ENCODE data around the gene PPP1R14B. TPM values are rescaled to one million over a fixed set of nuclear protein-coding genes. Genes with fewer than 3 reads are reported as not detected.

Gene PPP1R14B
- total and polyA plus RNA-seq, 2 of the 13 experiments (the other 11 are each of a cell fraction or from before 2014, with no cell fraction given) = 110 to 148 TPM

DNA sequence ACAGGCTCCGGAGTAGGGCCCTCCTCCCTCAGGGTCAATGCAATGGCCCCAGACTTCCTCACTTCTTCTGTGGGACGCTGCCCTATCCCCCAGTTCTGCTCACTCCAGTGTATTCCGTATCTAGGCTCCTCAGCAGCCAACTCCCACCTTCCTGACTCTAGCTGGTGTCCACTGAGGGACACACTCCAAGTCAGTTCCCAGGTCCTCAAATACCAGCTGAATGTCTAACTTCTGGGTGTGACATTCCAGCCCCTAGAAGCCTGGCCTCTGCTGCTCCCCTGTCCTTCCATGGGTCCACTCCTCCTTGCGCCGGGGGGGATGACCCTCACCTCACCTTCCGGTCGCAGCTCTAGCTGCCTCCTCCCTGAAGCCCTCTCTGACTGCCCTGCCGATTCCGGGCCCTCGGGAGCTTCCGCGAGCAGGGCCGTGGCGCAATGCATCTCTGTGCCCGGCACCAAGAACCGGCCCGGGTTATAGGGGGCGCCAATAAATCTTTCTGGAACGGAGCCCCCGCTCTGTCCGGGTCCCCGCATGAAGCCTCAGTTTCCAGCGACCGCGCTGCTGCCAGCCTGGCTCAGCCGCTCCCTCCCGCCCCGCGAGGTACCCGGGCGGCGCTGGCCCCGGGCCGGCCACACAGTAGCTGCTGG lies 22.3 kb upstream of the PPP1R14B start (continued):
- TF ChIP-seq ZNF792 (CRISPR knock-in tag; IDR thresholded peaks at IDR 0.05) (0 out of 2 replicates have a peak, but pooled peaks have one; percentile 9), DR1 (CRISPR knock-in tag; IDR thresholded peaks at IDR 0.05) (0 out of 2 replicates have a peak, but pooled peaks have one; percentile 5), ZBTB42 (CRISPR knock-in tag; IDR thresholded peaks at IDR 0.05) (no peak; the same call in 1 of the 2 replicates), XRCC5 (optimal IDR thresholded peaks at IDR 0.05; ENCODE audit: low read length) (peak; percentile 27), HINFP (CRISPR knock-in tag; IDR thresholded peaks at IDR 0.05; ENCODE audit: low read depth) (no peak), ZNF709 (CRISPR knock-in tag; IDR thresholded peaks at IDR 0.05) (no peak), KLF16 (CRISPR knock-in tag; IDR thresholded peaks at IDR 0.05) (0 out of 4 replicates have a peak, but pooled peaks of 1 of the 2 experiments have one; percentile 29), PHF8 (CRISPR knock-in tag; IDR thresholded peaks at IDR 0.05) (0 out of 2 replicates have a peak, but pooled peaks have one; percentile 47), BRD4 (CRISPR knock-in tag; IDR thresholded peaks at IDR 0.05) (peak; percentile 49; the same call in 1 of the 2 replicates), ZNF205 (CRISPR knock-in tag; IDR thresholded peaks at IDR 0.05) (0 out of 2 replicates have a peak, but pooled peaks have one; percentile 33), ZFP36 (IDR thresholded peaks at IDR 0.05; ENCODE audit: borderline replicate concordance, low read depth, low read length, partially characterized antibody) (peak; percentile 98), ZFP82 (CRISPR knock-in tag; IDR thresholded peaks at IDR 0.05; ENCODE audit: borderline replicate concordance) (peak; percentile 74; the same call in 1 of the 2 replicates)
- TF ChIP-seq, protein P1, sequence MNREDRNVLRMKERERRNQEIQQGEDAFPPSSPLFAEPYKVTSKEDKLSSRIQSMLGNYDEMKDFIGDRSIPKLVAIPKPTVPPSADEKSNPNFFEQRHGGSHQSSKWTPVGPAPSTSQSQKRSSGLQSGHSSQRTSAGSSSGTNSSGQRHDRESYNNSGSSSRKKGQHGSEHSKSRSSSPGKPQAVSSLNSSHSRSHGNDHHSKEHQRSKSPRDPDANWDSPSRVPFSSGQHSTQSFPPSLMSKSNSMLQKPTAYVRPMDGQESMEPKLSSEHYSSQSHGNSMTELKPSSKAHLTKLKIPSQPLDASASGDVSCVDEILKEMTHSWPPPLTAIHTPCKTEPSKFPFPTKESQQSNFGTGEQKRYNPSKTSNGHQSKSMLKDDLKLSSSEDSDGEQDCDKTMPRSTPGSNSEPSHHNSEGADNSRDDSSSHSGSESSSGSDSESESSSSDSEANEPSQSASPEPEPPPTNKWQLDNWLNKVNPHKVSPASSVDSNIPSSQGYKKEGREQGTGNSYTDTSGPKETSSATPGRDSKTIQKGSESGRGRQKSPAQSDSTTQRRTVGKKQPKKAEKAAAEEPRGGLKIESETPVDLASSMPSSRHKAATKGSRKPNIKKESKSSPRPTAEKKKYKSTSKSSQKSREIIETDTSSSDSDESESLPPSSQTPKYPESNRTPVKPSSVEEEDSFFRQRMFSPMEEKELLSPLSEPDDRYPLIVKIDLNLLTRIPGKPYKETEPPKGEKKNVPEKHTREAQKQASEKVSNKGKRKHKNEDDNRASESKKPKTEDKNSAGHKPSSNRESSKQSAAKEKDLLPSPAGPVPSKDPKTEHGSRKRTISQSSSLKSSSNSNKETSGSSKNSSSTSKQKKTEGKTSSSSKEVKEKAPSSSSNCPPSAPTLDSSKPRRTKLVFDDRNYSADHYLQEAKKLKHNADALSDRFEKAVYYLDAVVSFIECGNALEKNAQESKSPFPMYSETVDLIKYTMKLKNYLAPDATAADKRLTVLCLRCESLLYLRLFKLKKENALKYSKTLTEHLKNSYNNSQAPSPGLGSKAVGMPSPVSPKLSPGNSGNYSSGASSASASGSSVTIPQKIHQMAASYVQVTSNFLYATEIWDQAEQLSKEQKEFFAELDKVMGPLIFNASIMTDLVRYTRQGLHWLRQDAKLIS (CRISPR knock-in tag; IDR thresholded peaks at IDR 0.05) = peak; percentile 9; the same call in 1 of the 2 replicates
- TF ChIP-seq, protein P2, sequence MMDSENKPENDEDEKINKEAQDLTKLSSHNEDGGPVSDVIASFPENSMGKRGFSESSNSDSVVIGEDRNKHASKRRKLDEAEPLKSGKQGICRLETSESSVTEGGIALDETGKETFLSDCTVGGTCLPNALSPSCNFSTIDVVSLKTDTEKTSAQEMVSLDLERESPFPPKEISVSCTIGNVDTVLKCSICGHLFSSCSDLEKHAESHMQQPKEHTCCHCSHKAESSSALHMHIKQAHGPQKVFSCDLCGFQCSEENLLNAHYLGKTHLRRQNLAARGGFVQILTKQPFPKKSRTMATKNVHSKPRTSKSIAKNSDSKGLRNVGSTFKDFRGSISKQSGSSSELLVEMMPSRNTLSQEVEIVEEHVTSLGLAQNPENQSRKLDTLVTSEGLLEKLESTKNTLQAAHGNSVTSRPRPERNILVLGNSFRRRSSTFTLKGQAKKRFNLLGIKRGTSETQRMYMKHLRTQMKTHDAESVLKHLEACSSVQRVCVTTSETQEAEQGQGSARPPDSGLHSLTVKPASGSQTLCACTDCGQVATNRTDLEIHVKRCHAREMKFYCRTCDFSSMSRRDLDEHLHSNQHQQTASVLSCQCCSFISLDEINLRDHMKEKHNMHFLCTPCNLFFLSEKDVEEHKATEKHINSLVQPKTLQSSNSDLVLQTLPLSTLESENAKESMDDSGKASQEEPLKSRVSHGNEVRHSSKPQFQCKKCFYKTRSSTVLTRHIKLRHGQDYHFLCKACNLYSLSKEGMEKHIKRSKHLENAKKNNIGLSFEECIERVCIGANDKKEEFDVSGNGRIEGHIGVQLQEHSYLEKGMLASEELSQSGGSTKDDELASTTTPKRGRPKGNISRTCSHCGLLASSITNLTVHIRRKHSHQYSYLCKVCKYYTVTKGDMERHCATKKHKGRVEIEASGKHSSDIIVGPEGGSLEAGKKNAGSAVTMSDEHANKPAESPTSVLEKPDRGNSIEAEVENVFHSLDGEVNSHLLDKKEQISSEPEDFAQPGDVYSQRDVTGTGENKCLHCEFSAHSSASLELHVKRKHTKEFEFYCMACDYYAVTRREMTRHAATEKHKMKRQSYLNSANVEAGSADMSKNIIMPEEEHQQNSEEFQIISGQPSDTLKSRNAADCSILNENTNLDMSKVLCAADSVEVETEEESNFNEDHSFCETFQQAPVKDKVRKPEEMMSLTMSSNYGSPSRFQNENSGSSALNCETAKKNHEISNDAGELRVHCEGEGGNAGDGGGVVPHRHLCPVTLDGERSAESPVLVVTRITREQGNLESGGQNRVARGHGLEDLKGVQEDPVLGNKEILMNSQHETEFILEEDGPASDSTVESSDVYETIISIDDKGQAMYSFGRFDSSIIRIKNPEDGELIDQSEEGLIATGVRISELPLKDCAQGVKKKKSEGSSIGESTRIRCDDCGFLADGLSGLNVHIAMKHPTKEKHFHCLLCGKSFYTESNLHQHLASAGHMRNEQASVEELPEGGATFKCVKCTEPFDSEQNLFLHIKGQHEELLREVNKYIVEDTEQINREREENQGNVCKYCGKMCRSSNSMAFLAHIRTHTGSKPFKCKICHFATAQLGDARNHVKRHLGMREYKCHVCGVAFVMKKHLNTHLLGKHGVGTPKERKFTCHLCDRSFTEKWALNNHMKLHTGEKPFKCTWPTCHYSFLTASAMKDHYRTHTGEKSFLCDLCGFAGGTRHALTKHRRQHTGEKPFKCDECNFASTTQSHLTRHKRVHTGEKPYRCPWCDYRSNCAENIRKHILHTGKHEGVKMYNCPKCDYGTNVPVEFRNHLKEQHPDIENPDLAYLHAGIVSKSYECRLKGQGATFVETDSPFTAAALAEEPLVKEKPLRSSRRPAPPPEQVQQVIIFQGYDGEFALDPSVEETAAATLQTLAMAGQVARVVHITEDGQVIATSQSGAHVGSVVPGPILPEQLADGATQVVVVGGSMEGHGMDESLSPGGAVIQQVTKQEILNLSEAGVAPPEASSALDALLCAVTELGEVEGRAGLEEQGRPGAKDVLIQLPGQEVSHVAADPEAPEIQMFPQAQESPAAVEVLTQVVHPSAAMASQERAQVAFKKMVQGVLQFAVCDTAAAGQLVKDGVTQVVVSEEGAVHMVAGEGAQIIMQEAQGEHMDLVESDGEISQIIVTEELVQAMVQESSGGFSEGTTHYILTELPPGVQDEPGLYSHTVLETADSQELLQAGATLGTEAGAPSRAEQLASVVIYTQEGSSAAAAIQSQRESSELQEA (CRISPR knock-in tag; IDR thresholded peaks at IDR 0.05; ENCODE audit: not compliant biosample characterization) = peak; percentile 54

All from HepG2 (cell line).